ENCODE data around the gene MEF2B. TPM values are rescaled to one million over a fixed set of nuclear protein-coding genes. Genes with fewer than 3 reads are reported as not detected.
A peak's percentile ranks its signal among the peaks of the same experiment; 100 is the strongest.
"Not testable (repeated sequence)": the region's sequence is repeated elsewhere in the genome, so short reads cannot be mapped to it uniquely, and the experiment has no call there.

MEF2B gene
- total RNA-seq, 1 experiment from 2014 or later: 395 TPM

- H3K4me1 ChIP-seq (ENCODE audit: low read length): peaks cover 16% of the 10 kb centered on the region
- peak overlapping the region; percentile 85 for H3K4me3 ChIP-seq (ENCODE audit: low read length)
- no peaks in the 10 kb centered on the region for H3K27me3 ChIP-seq (ENCODE audit: low read length)
- peak overlapping the region; percentile 75 for H2AFZ ChIP-seq (ENCODE audit: low read length)
- peaks cover 11% of the 10 kb centered on the region; the same call in 1 of the 2 replicates for H3K79me2 ChIP-seq (ENCODE audit: low read length)
- peak overlapping the region; percentile 99 for H3K4me2 ChIP-seq (ENCODE audit: low read depth, low read length, poor library complexity, severe bottlenecking)
- no peaks in the 10 kb centered on the region; the same call in 1 of the 2 replicates for H3K9me3 ChIP-seq (ENCODE audit: low read length)
- H3K9me2 ChIP-seq (replicated peaks; ENCODE audit: insufficient read depth, low read length): no peaks in the 10 kb centered on the region
- H3K36me3 ChIP-seq (ENCODE audit: insufficient read depth, low read length): peaks cover 3% of the 10 kb centered on the region; the same call in 1 of the 2 replicates
- H3K9ac ChIP-seq (ENCODE audit: low read length): peak overlapping the region; percentile 86
- H3K27ac ChIP-seq (ENCODE audit: low read length): peak overlapping the region; percentile 21; the same call in 1 of the 2 replicates
- peak; percentile 54 for DNase-seq
- no peaks in the 10 kb centered on the region for H4K20me1 ChIP-seq (ENCODE audit: insufficient read depth, low read depth, low read length)
Observed at GRCh38 chr19:19137556-19138108, 32.4 kb downstream of the MEF2B start.

GRCh38 chr19:19135713-19136112 lies 34.4 kb downstream of the MEF2B start:
- not testable (repeated sequence) for H3K9me2 ChIP-seq (replicated peaks; ENCODE audit: insufficient read depth, low read length); H3K4me3 ChIP-seq (ENCODE audit: low read length); H3K4me2 ChIP-seq (ENCODE audit: low read depth, low read length, poor library complexity, severe bottlenecking); H2AFZ ChIP-seq (ENCODE audit: low read length); H3K9me3 ChIP-seq (ENCODE audit: low read length); H3K27ac ChIP-seq (ENCODE audit: low read length); H3K27me3 ChIP-seq (ENCODE audit: low read length); H4K20me1 ChIP-seq (ENCODE audit: insufficient read depth, low read depth, low read length); DNase-seq; H3K9ac ChIP-seq (ENCODE audit: low read length)
- peaks cover 10% of the 10 kb centered on the region; the same call in 1 of the 2 replicates for H3K36me3 ChIP-seq (ENCODE audit: insufficient read depth, low read length)
- peaks cover 11% of the 10 kb centered on the region; the same call in 1 of the 2 replicates for H3K79me2 ChIP-seq (ENCODE audit: low read length)
- peaks cover 16% of the 10 kb centered on the region for H3K4me1 ChIP-seq (ENCODE audit: low read length)

- Histone ChIP-seq H3K4me1 (ENCODE audit: low read length) (peaks cover 16% of the 10 kb centered on the region), H3K4me2 (ENCODE audit: low read depth, low read length, poor library complexity, severe bottlenecking) (no peak overlapping the region), H3K9me3 (ENCODE audit: low read length) (peaks cover 9% of the 10 kb centered on the region), H4K20me1 (ENCODE audit: insufficient read depth, low read depth, low read length) (no peaks in the 10 kb centered on the region), H2AFZ (ENCODE audit: low read length) (no peak overlapping the region), H3K79me2 (ENCODE audit: low read length) (peaks cover 11% of the 10 kb centered on the region; the same call in 1 of the 2 replicates), H3K27ac (ENCODE audit: low read length) (no peak overlapping the region), H3K9me2 (replicated peaks; ENCODE audit: insufficient read depth, low read length) (no peaks in the 10 kb centered on the region), H3K27me3 (ENCODE audit: low read length) (no peaks in the 10 kb centered on the region), H3K36me3 (ENCODE audit: insufficient read depth, low read length) (peaks cover 16% of the 10 kb centered on the region; the same call in 1 of the 2 replicates), H3K9ac (ENCODE audit: low read length) (no peak overlapping the region), H3K4me3 (ENCODE audit: low read length) (no peak overlapping the region)
- no peak for DNase-seq
Observed at GRCh38 chr19:19134687-19135158, 35.3 kb downstream of the MEF2B start.

GRCh38 chr19:19133985-19134384 lies 36.1 kb downstream of the MEF2B start:
- Histone ChIP-seq H3K9ac (ENCODE audit: low read length) (no peak overlapping the region), H3K9me3 (ENCODE audit: low read length) (peaks cover 9% of the 10 kb centered on the region), H3K79me2 (ENCODE audit: low read length) (peaks cover 11% of the 10 kb centered on the region; the same call in 1 of the 2 replicates), H4K20me1 (ENCODE audit: insufficient read depth, low read depth, low read length) (no peaks in the 10 kb centered on the region), H3K4me2 (ENCODE audit: low read depth, low read length, poor library complexity, severe bottlenecking) (no peak overlapping the region), H3K36me3 (ENCODE audit: insufficient read depth, low read length) (peaks cover 16% of the 10 kb centered on the region), H3K4me1 (ENCODE audit: low read length) (peaks cover 16% of the 10 kb centered on the region), H3K9me2 (replicated peaks; ENCODE audit: insufficient read depth, low read length) (no peaks in the 10 kb centered on the region), H3K27me3 (ENCODE audit: low read length) (no peaks in the 10 kb centered on the region), H3K27ac (ENCODE audit: low read length) (no peak overlapping the region), H3K4me3 (ENCODE audit: low read length) (no peak overlapping the region), H2AFZ (ENCODE audit: low read length) (no peak overlapping the region)
- DNase-seq: no peak

- no peak overlapping the region for H2AFZ ChIP-seq (ENCODE audit: low read length)
- H3K4me1 ChIP-seq (ENCODE audit: low read length): peaks cover 13% of the 10 kb centered on the region
- no peak for DNase-seq
- no peaks in the 10 kb centered on the region for H3K9me2 ChIP-seq (replicated peaks; ENCODE audit: insufficient read depth, low read length)
- no peak overlapping the region for H3K4me2 ChIP-seq (ENCODE audit: low read depth, low read length, poor library complexity, severe bottlenecking)
- no peaks in the 10 kb centered on the region for H3K27me3 ChIP-seq (ENCODE audit: low read length)
- H3K9me3 ChIP-seq (ENCODE audit: low read length): peaks cover 9% of the 10 kb centered on the region
- no peak overlapping the region for H3K4me3 ChIP-seq (ENCODE audit: low read length)
- H4K20me1 ChIP-seq (ENCODE audit: insufficient read depth, low read depth, low read length): no peaks in the 10 kb centered on the region
- H3K36me3 ChIP-seq (ENCODE audit: insufficient read depth, low read length): peaks cover 16% of the 10 kb centered on the region
- H3K79me2 ChIP-seq (ENCODE audit: low read length): peaks cover 10% of the 10 kb centered on the region; the same call in 1 of the 2 replicates
- H3K27ac ChIP-seq (ENCODE audit: low read length): no peak overlapping the region
- no peak overlapping the region for H3K9ac ChIP-seq (ENCODE audit: low read length)
Observed at GRCh38 chr19:19132912-19133311, 37.2 kb downstream of the MEF2B start.

GRCh38 chr19:19131989-19132388 lies 38.1 kb downstream of the MEF2B start:
- H3K4me2 ChIP-seq (ENCODE audit: low read depth, low read length, poor library complexity, severe bottlenecking): no peak overlapping the region
- no peaks in the 10 kb centered on the region for H3K27me3 ChIP-seq (ENCODE audit: low read length)
- H3K36me3 ChIP-seq (ENCODE audit: insufficient read depth, low read length): peaks cover 16% of the 10 kb centered on the region
- no peak overlapping the region for H2AFZ ChIP-seq (ENCODE audit: low read length)
- H3K9ac ChIP-seq (ENCODE audit: low read length): no peak overlapping the region
- no peak for DNase-seq
- no peak overlapping the region for H3K4me3 ChIP-seq (ENCODE audit: low read length)
- H3K79me2 ChIP-seq (ENCODE audit: low read length): peaks cover 1% of the 10 kb centered on the region; the same call in 1 of the 2 replicates
- no peak overlapping the region for H3K27ac ChIP-seq (ENCODE audit: low read length)
- H3K9me3 ChIP-seq (ENCODE audit: low read length): peaks cover 9% of the 10 kb centered on the region
- peaks cover 3% of the 10 kb centered on the region for H3K4me1 ChIP-seq (ENCODE audit: low read length)
- no peaks in the 10 kb centered on the region for H3K9me2 ChIP-seq (replicated peaks; ENCODE audit: insufficient read depth, low read length)
- H4K20me1 ChIP-seq (ENCODE audit: insufficient read depth, low read depth, low read length): no peaks in the 10 kb centered on the region

- no peak overlapping the region for H2AFZ ChIP-seq (ENCODE audit: low read length)
- H3K9ac ChIP-seq (ENCODE audit: low read length): no peak overlapping the region
- H3K9me2 ChIP-seq (replicated peaks; ENCODE audit: insufficient read depth, low read length): no peaks in the 10 kb centered on the region
- no peak overlapping the region for H3K27ac ChIP-seq (ENCODE audit: low read length)
- H3K4me2 ChIP-seq (ENCODE audit: low read depth, low read length, poor library complexity, severe bottlenecking): no peak overlapping the region
- no peaks in the 10 kb centered on the region for H3K4me1 ChIP-seq (ENCODE audit: low read length)
- peaks cover 17% of the 10 kb centered on the region for H3K36me3 ChIP-seq (ENCODE audit: insufficient read depth, low read length)
- no peaks in the 10 kb centered on the region for H4K20me1 ChIP-seq (ENCODE audit: insufficient read depth, low read depth, low read length)
- H3K79me2 ChIP-seq (ENCODE audit: low read length): no peaks in the 10 kb centered on the region
- no peaks in the 10 kb centered on the region; the same call in 1 of the 2 replicates for H3K9me3 ChIP-seq (ENCODE audit: low read length)
- no peak overlapping the region for H3K4me3 ChIP-seq (ENCODE audit: low read length)
- no peaks in the 10 kb centered on the region for H3K27me3 ChIP-seq (ENCODE audit: low read length)
- DNase-seq: no peak
Observed at GRCh38 chr19:19126102-19126501, 44.0 kb downstream of the MEF2B start.

GRCh38 chr19:19123386-19123785 lies 46.7 kb downstream of the MEF2B start:
- Histone ChIP-seq H3K9ac (ENCODE audit: low read length) (no peak overlapping the region), H3K79me2 (ENCODE audit: low read length) (no peaks in the 10 kb centered on the region), H3K4me2 (ENCODE audit: low read depth, low read length, poor library complexity, severe bottlenecking) (no peak overlapping the region), H2AFZ (ENCODE audit: low read length) (no peak overlapping the region), H4K20me1 (ENCODE audit: insufficient read depth, low read depth, low read length) (no peaks in the 10 kb centered on the region), H3K9me2 (replicated peaks; ENCODE audit: insufficient read depth, low read length) (no peaks in the 10 kb centered on the region), H3K27ac (ENCODE audit: low read length) (no peak overlapping the region), H3K27me3 (ENCODE audit: low read length) (no peaks in the 10 kb centered on the region), H3K36me3 (ENCODE audit: insufficient read depth, low read length) (peaks cover 22% of the 10 kb centered on the region), H3K9me3 (ENCODE audit: low read length) (no peaks in the 10 kb centered on the region; the same call in 1 of the 2 replicates), H3K4me1 (ENCODE audit: low read length) (no peaks in the 10 kb centered on the region), H3K4me3 (ENCODE audit: low read length) (no peak overlapping the region)
- no peak for DNase-seq

All from Karpas-422 (cell line).